Heart left ventricle (tissue), 16 donors: ENCODE results near the gene BAZ2B. TPM values are rescaled to one million over a fixed set of nuclear protein-coding genes. Genes with fewer than 3 reads are reported as not detected.

Source experiments
- ATAC-seq, 4 donors: fragments of 200-7000 bp; cut with Tn5 transposase; one replicate each; pipeline ENCODE4 v1.9.1; 2020 to 2022; ENCODE audit warnings: moderate library complexity in 4 of 4, mild to moderate bottlenecking in 3 of 4, moderate number of reproducible peaks in 1 of 4
- DNase-seq, 5 donors: peaks; one replicate each; pipeline ENCODE4 v3.0.0-alpha.2; 2020
- H3K27ac ChIP-seq, 12 donors: fragments of 200-600 bp; sonication (generic) in 4 of 12; one replicate each; pipeline versions ENCODE4 v1.5.0 to v1.8.0; 2016 to 2022; ENCODE audit warnings: mild to moderate bottlenecking in 2 of 12
- H3K27me3 ChIP-seq, 9 donors: fragments of 200-600 bp; sonication (generic) in 2 of 9; one replicate each; pipeline versions ENCODE4 v1.5.1 to v1.8.0; 2016 to 2022; ENCODE audit warnings: mild to moderate bottlenecking in 3 of 9
- H3K36me3 ChIP-seq, 9 donors: fragments of 200-600 bp; sonication (generic) in 2 of 9; one replicate each; pipeline versions ENCODE4 v1.5.0 to v1.8.0; 2018 to 2022; ENCODE audit warnings: mild to moderate bottlenecking in 2 of 9
- H3K4me1 ChIP-seq, 12 donors: fragments of 200-600 bp; sonication (generic) in 4 of 12; one replicate each; pipeline versions ENCODE4 v1.5.0 to v1.8.0; 2016 to 2022; ENCODE audit warnings: mild to moderate bottlenecking in 3 of 12
- H3K4me3 ChIP-seq, 12 donors: fragments of 200-600 bp; sonication (generic) in 4 of 12; one replicate each; pipeline versions ENCODE4 v1.5.0 to v1.8.0; 2017 to 2022; ENCODE audit warnings: mild to moderate bottlenecking in 9 of 12, moderate library complexity in 4 of 12
- H3K9me3 ChIP-seq, 12 donors: fragments of 200-600 bp; sonication (generic) in 4 of 12; one replicate each; pipeline versions ENCODE4 v1.5.0 to v1.8.0; 2016 to 2022; ENCODE audit warnings: mild to moderate bottlenecking in 1 of 12
- POLR2A ChIP-seq, 2 donors: fragments of 450-650 bp; IDR thresholded peaks; one replicate each; pipeline ENCODE4 v1.6.1; 2017; ENCODE audit warnings: antibody characterized with exemption in 2 of 2, mild to moderate bottlenecking in 2 of 2, moderate library complexity in 2 of 2
- WGBS, 4 donors: extraction: QIAGEN DNeasy Blood & Tissue Kit in 2 of 4; methylation state at CpG; one replicate each; pipeline versions ENCODE4 v1.1.5 to v1.1.7; 2013 to 2018; 5-methylcytosine and 5-hydroxymethylcytosine counted together
- intact Hi-C, 10 donors: fragments of 100-400 bp; cut with DNase I; formaldehyde crosslinking; loops; one replicate each; pipeline versions ENCODE4 v1.11.1 to v1.14.2; 2022
- polyA plus RNA-seq, 2 donors: library from polyadenylated mRNA; stranded (reverse); fragments of 200-250 nt; gene quantifications; one replicate each; pipeline ENCODE4 v1.2.3, GENCODE V29; 2013
- total RNA-seq, 9 donors: library from RNA; depleted of rRNA in 2 of 9; stranded (reverse); fragments of >200 nt in 2 of 9; fragmentation: NEBNext Ultra II Directional in 3 of 9; extraction: Animal tissue kit (Norgen Biotek cat#: 25700) in 3 of 9; gene quantifications; one replicate each; pipeline versions ENCODE4 v1.1.0 to v1.2.4, GENCODE V29; 2016 to 2023
- TF ChIP-seq, protein P1 (sequence below), 12 donors: fragments of 200-600 bp; sonication (generic) in 4 of 12; IDR thresholded peaks; one replicate each; pipeline versions ENCODE4 v1.5.0 to v1.8.0; 2018 to 2022; ENCODE audit warnings: antibody characterized with exemption in 12 of 12, mild to moderate bottlenecking in 5 of 12
- donor health status: ischemic (EF 13 %, LVEDD 7.1; RV severe dilation, severe dysfunction).
- donor health status: healthy with polysubstance abuse.
- donor health status: DM: no; HTN: yes; CAD: no.
- donor health status: DM: no; HTN: no; CAD: no.
- donor health status: ischemic (EF 25% LVEDD 6.9; RV normal size, moderate dysfunction).
- donor health status: ischemic (EF 25% LVEDD 5.7; RV mildly dilated, moderate dysfunction).
- donor health status: healthy.
- donor health status: DM: yes; HTN: yes; CAD: no.
- donor health status: ischemic (EF 35%, LVEDD 5.7; RV mildly dilated, moderate dysfunction).
- donor health status: nonischemic (EF 11% LVEDD 7.7; RV severe dilation, severe dysfunction).
- donor health status: DM: yes; HTN: yes; CAD: no.
- donor health status: PGD.
- donor health status: ischemic (EF 29% LVEDD 5.4; RV normal size, mild dysfunction).
- donor health status: nonischemic (EF 23%, LVEDD 6.1; RV moderate dilation, normal function).

Gene BAZ2B
- total and polyA plus RNA-seq, 11 donors, result 15.3 to 56.5 (median 40.2) TPM

DNA sequence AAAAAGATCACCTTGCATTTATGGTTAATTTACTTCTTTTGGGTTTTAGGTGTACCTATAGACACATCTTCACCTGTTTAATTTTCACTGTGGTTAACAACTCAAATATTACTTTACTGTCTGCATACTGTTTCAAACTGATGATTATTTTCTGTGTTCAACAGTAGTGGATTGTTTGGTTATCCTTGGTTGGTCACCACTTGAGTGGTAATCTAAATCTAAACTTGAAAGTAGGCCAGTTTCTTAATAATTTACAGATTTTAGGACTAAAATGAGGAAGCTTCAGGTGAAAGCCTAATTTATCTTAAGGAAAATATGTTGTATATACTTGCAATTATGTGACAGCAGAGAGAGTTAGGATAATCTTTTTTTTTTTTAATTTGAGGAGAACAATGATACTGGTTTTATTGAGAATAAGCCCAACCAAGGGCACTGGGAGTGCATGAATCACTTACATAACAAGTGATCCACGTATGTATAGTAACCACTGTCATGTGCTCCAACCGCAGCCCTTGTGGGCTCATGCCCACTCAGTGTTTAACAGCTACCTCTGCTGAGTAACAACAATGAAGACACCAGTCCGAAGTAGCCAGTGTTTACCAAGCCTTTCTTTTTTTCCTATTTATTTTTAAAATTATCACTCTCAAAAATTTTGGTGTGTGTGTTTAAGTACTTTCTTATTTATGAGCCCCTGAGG is 298.8 kb downstream of the BAZ2B start:
- no peaks in the 10 kb centered on the region for H3K4me1 ChIP-seq
- ATAC-seq (no peak), DNase-seq (no peak)
- intact Hi-C loops, result no loop called here
- peaks cover 0 to 7% (median 0%) of the 10 kb centered on the region in 12 donors for H3K9me3 ChIP-seq
- no peak overlapping the region for H3K4me3 ChIP-seq
- H3K27ac ChIP-seq, result no peak overlapping the region
- no peaks in the 10 kb centered on the region for H3K27me3 ChIP-seq
- peaks cover 0 to 64% (median 43%) of the 10 kb centered on the region in 9 donors for H3K36me3 ChIP-seq
- no peak for TF ChIP-seq POLR2A (IDR thresholded peaks at IDR 0.05)
- TF ChIP-seq, protein P1, sequence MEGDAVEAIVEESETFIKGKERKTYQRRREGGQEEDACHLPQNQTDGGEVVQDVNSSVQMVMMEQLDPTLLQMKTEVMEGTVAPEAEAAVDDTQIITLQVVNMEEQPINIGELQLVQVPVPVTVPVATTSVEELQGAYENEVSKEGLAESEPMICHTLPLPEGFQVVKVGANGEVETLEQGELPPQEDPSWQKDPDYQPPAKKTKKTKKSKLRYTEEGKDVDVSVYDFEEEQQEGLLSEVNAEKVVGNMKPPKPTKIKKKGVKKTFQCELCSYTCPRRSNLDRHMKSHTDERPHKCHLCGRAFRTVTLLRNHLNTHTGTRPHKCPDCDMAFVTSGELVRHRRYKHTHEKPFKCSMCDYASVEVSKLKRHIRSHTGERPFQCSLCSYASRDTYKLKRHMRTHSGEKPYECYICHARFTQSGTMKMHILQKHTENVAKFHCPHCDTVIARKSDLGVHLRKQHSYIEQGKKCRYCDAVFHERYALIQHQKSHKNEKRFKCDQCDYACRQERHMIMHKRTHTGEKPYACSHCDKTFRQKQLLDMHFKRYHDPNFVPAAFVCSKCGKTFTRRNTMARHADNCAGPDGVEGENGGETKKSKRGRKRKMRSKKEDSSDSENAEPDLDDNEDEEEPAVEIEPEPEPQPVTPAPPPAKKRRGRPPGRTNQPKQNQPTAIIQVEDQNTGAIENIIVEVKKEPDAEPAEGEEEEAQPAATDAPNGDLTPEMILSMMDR (IDR thresholded peaks at IDR 0.05), result no peak
- 87 to 89% (median 88%) methylated on average over 3 of the region's 3 CpGs for whole genome bisulfite sequencing, 4 donors

DNA sequence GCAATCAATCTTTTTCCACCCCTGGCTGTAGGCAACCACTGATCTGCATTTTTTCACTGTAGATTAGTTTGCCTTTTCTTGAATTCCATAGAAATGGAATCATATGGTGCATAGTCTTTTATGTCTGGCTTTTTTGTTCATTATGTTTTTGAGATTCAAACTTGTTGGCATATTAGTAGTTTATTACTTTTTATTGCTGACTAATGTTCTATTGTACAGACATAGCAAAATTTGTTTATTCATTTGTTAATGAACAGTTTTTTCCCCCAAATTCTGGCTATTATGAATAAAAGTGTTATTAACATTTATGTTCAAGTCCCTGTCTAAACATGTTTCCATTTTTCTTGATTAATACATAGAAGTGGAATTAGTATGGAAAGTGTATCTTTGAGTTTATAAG is 308.4 kb downstream of the BAZ2B start:
- ATAC-seq, result no peak
- no peak for TF ChIP-seq POLR2A (IDR thresholded peaks at IDR 0.05)
- TF ChIP-seq, protein P1 (IDR thresholded peaks at IDR 0.05), result no peak
- DNase-seq, result no peak
- H3K4me1 ChIP-seq, result no peaks in the 10 kb centered on the region
- no peaks in the 10 kb centered on the region for H3K9me3 ChIP-seq
- no peaks in the 10 kb centered on the region for H3K36me3 ChIP-seq
- intact Hi-C loops, result no loop called here
- H3K27me3 ChIP-seq, result no peaks in the 10 kb centered on the region
- no peak overlapping the region for H3K27ac ChIP-seq
- no peak overlapping the region for H3K4me3 ChIP-seq

DNA sequence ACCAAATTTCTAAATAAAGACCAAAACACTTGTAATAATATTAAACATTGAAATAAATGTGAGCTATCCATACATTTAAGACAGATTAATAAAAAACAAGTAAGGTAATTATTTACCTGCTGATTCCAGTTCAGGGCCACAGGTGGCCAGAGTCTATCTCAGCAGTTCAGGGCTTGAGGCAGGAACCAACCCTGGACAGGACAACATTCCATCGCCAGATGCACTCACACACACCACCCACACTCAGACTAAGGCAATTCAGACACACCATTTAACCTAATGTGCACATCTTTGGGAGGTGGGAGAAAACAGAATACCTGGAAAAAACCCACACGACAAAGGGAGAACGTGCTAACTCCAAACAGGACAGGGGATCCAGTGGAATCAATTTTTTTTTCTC is 315.8 kb downstream of the BAZ2B start:
- intact Hi-C loops, result no loop called here
- Histone ChIP-seq H3K27ac (no peak overlapping the region), H3K27me3 (no peaks in the 10 kb centered on the region), H3K36me3 (no peaks in the 10 kb centered on the region), H3K9me3 (no peaks in the 10 kb centered on the region), H3K4me3 (no peak overlapping the region), H3K4me1 (no peaks in the 10 kb centered on the region)
- no peak for DNase-seq
- ATAC-seq, result no peak
- WGBS, 4 donors, result 77 to 85% (median 83%) methylated on average over 3 of the region's 3 CpGs
- no peak for TF ChIP-seq POLR2A (IDR thresholded peaks at IDR 0.05)
- TF ChIP-seq, protein P1 (IDR thresholded peaks at IDR 0.05), result no peak

DNA sequence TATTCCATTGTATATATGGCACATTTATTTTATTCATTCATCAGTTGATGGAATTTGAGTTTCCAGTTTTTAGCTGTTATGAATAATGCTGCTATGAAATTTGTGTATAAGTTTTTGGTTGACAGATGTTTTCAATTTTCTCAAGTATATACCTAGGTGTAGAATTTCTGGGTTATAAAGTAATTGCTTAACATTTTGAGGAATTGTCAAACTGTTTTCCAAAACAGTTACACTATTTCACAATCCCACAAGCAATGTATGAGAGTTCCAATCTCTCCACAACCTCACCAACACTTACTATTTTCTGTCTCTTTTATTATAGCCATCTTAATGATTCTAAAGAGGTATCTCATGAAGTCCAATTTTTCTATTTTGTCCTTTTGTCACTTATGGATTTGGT is 317.4 kb downstream of the BAZ2B start:
- ATAC-seq, result no peak
- intact Hi-C loops, result no loop called here

More for the DNA sequence above, 317.4 kb downstream of the BAZ2B start:
- Histone ChIP-seq H3K4me1 (no peaks in the 10 kb centered on the region), H3K27ac (no peak overlapping the region), H3K27me3 (no peaks in the 10 kb centered on the region), H3K9me3 (no peaks in the 10 kb centered on the region), H3K36me3 (no peaks in the 10 kb centered on the region), H3K4me3 (no peak overlapping the region)
- TF ChIP-seq, protein P1 (IDR thresholded peaks at IDR 0.05), result no peak
- TF ChIP-seq POLR2A (IDR thresholded peaks at IDR 0.05), result no peak
- no peak for DNase-seq
